Thoracic aorta (tissue), 2 donors: ENCODE data around the gene SPOCK3. TPM values are rescaled to one million over a fixed set of nuclear protein-coding genes. Genes with fewer than 3 reads are reported as not detected.

Experiments
- ATAC-seq: fragments of 150-250 bp; one replicate; pipeline ENCODE4 v1.8.0; 2017; ENCODE audit warnings: low read depth; ENCODE audit not compliant: insufficient number of reproducible peaks, low FRiP score
- DNase-seq: peaks from one replicate; pipeline ENCODE4 v3.0.0-alpha.2; 2020; ENCODE audit warnings: low spot score
- H3K27ac ChIP-seq, 2 donors: fragments of 200-600 bp; sonication (generic); 1 replicate in 1 of 2; 2 replicates in 1 of 2; pipeline ENCODE4 v1.5.1; 2016; ENCODE audit warnings: mild to moderate bottlenecking in 2 of 2, moderate library complexity in 2 of 2
- H3K27me3 ChIP-seq: fragments of 200-600 bp; sonication (generic); replicated peaks from 2 replicates; pipeline ENCODE4 v1.6.0; 2016; ENCODE audit warnings: mild to moderate bottlenecking; ENCODE audit not compliant: insufficient read depth
- H3K36me3 ChIP-seq: fragments of 200-600 bp; sonication (generic); one replicate; pipeline ENCODE4 v1.5.1; 2016
- H3K4me1 ChIP-seq, 2 donors: fragments of 200-600 bp; sonication (generic); 1 replicate in 1 of 2; 2 replicates in 1 of 2; pipeline versions ENCODE4 v1.5.1 to v1.6.0; 2016; ENCODE audit warnings: low read depth in 2 of 2, mild to moderate bottlenecking in 1 of 2; ENCODE audit not compliant: control insufficient read depth in 1 of 2
- H3K4me3 ChIP-seq: fragments of 200-600 bp; sonication (generic); 2 replicates; pipeline ENCODE4 v1.5.1; 2016; ENCODE audit warnings: mild to moderate bottlenecking
- H3K9me3 ChIP-seq: fragments of 200-600 bp; sonication (generic); 2 replicates; pipeline ENCODE4 v1.5.1; 2016
- total RNA-seq, 2 donors: library from RNA; depleted of rRNA; stranded (reverse); fragments of >200 nt; gene quantifications; one replicate each; pipeline versions ENCODE4 v1.1.0 to v1.2.3, GENCODE V29; 2016
- TF ChIP-seq, protein P1 (sequence below): fragments of 200-600 bp; sonication (generic); IDR thresholded peaks from one replicate; pipeline ENCODE4 v1.5.1; 2019; ENCODE audit warnings: antibody characterized with exemption

SPOCK3 gene
- total RNA-seq, 2 donors from 2014 or later: not detected

DNA sequence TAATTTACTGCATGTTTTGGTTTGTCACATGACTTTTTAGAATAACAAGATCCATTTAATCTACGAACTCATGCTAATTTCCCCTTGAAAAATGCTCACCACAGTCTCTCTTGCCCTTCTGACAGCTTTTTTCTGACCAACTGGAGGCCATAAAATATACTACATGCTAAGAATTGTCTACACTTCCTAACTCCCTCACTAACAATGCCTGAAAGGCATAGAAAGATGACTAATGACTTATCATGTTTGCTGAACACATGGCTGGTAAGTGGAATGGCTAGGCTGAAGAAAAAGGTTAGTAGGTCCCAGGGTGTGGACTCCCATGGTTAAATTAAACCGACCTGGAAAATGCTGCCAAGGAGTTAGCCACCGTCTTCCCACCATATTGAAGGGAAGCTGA is 309.9 kb downstream of the SPOCK3 start:
- DNase-seq (no peak), ATAC-seq (no peak)
- TF ChIP-seq, protein P1, sequence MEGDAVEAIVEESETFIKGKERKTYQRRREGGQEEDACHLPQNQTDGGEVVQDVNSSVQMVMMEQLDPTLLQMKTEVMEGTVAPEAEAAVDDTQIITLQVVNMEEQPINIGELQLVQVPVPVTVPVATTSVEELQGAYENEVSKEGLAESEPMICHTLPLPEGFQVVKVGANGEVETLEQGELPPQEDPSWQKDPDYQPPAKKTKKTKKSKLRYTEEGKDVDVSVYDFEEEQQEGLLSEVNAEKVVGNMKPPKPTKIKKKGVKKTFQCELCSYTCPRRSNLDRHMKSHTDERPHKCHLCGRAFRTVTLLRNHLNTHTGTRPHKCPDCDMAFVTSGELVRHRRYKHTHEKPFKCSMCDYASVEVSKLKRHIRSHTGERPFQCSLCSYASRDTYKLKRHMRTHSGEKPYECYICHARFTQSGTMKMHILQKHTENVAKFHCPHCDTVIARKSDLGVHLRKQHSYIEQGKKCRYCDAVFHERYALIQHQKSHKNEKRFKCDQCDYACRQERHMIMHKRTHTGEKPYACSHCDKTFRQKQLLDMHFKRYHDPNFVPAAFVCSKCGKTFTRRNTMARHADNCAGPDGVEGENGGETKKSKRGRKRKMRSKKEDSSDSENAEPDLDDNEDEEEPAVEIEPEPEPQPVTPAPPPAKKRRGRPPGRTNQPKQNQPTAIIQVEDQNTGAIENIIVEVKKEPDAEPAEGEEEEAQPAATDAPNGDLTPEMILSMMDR: no peak
- Histone ChIP-seq H3K4me1 (no peaks in the 10 kb centered on the region), H3K9me3 (no peaks in the 10 kb centered on the region), H3K27ac (no peak overlapping the region), H3K4me3 (no peak overlapping the region), H3K27me3 (no peaks in the 10 kb centered on the region), H3K36me3 (no peaks in the 10 kb centered on the region)

DNA sequence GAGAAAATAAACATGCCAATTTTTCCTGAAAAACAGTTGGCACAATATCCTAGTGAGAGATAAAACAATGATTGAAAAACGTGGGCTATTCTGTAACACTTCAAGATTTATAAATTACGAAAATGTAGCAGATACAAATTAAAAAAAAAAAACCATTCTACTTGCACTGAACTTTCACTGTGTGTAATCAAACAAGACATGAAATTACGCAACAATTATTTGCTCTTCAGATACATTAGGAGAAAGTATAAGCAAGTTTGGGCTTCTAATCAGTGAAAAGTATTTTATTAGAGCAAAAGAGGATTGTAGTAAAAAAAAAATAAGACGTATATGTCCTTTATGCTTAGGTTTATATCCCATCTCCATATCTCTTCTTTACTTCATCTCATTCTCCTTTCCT is 320.4 kb downstream of the SPOCK3 start:
- Histone ChIP-seq H3K27me3 (no peaks in the 10 kb centered on the region), H3K4me1 (no peaks in the 10 kb centered on the region), H3K9me3 (no peaks in the 10 kb centered on the region), H3K36me3 (no peaks in the 10 kb centered on the region), H3K4me3 (no peak overlapping the region), H3K27ac (no peak overlapping the region)
- TF ChIP-seq, protein P1: no peak
- DNase-seq: no peak
- ATAC-seq: no peak

DNA sequence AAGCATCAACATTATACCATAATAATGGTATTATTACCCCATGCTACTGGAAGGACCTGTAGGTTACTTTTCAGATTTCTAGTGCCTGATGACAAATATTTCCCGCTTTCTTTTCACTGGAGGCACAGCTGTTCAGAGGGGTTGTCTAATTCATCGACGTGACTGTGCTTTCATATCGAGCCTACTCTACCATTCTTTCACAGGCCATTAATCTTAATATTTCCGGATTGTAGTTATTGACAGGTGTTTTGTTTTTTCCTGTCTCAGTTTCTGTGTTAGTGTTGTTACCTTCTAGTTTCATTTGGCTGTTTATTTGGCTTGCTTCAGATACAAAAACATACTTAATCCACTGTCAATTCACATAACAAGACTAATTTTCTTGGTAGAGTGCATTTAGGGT is 330.9 kb downstream of the SPOCK3 start:
- Histone ChIP-seq H3K4me1 (no peaks in the 10 kb centered on the region), H3K4me3 (no peak overlapping the region), H3K27ac (no peak overlapping the region), H3K36me3 (no peaks in the 10 kb centered on the region), H3K27me3 (no peaks in the 10 kb centered on the region), H3K9me3 (no peaks in the 10 kb centered on the region)
- ATAC-seq (no peak), DNase-seq (no peak)
- TF ChIP-seq, protein P1: no peak

DNA sequence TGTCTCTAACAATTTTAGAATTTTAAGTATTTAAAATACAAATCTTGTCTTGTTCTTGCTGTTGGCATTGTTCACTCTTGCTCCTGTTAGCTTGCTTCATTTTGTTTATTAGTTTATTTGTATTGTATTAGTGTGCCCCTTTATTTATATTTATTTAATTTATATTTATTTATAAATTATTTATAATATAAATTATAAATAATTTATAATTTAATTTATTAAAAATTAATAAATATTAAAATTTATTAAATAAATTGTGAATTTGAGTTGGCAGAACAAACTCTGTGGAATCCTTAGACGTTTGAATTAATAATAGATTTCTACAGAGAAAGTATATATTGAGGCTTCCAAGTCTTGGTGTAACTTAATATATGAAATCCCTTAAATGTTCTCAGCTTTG is 331.4 kb downstream of the SPOCK3 start:
- H3K4me3 ChIP-seq: no peak overlapping the region
- ATAC-seq (no peak), DNase-seq (no peak)
- no peaks in the 10 kb centered on the region for H3K36me3 ChIP-seq
- H3K9me3 ChIP-seq: no peaks in the 10 kb centered on the region
- TF ChIP-seq, protein P1: no peak
- H3K4me1 ChIP-seq: no peaks in the 10 kb centered on the region
- no peak overlapping the region for H3K27ac ChIP-seq
- no peaks in the 10 kb centered on the region for H3K27me3 ChIP-seq

DNA sequence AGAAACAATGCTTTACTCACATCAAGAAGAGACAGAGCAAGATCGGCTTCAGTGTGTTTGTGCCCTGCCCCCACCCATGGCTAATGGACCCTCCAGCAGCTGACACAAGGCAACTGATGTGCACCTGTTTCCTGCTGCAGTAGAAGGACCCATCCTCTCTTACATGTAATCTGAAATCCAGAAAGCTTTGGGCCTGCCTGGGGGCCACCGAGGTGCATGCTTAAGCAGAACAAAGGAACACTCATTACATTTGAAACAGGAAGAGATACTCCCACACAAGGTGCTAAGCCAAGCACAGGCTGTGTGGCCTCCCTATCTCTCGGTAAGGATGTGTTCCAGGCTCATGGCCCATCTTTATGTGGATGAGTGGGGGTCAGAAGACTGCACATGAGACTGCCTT is 338.0 kb downstream of the SPOCK3 start:
- no peak for DNase-seq

More for the DNA sequence above, 338.0 kb downstream of the SPOCK3 start:
- Histone ChIP-seq H3K9me3 (no peaks in the 10 kb centered on the region), H3K4me1 (no peaks in the 10 kb centered on the region), H3K4me3 (no peak overlapping the region), H3K27me3 (no peaks in the 10 kb centered on the region), H3K27ac (no peak overlapping the region), H3K36me3 (no peaks in the 10 kb centered on the region)
- no peak for ATAC-seq
- TF ChIP-seq, protein P1: no peak
